CD4-positive, alpha-beta T cell treated with Interleukin-15 for 4 hours (primary cell): ENCODE measurements around the gene CD8A.

Experiments
- DNase-seq: peaks from one replicate; pipeline ENCODE4 v3.0.0-alpha.2; 2020; ENCODE audit warnings: low spot score

CD8A gene

GRCh38 chr2:86808315-86809161, 17.8 kb upstream of the CD8A start:
- peak; percentile 96 for DNase-seq

GRCh38 chr2:86807468-86808275, 17.0 kb upstream of the CD8A start:
- peak; percentile 64 for DNase-seq

DNA sequence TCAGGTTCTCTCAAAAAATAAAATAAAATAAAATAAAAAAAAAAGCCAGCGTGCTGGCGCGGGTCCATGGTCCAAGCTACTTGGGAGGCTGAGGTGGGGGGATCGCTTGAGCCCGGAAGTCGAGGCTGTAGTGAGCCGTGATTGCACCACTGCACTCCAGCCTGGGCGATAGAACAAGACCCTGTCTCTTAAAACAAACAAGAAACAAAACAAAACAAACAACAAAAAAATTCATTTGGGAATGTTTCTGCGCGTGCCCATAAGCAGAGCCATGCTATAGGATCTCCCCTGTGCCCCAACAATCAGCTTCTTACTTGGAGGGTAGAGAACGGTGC, 16.4 kb upstream of the CD8A start:
- no peak for DNase-seq

GRCh38 chr2:86806059-86806857, 15.5 kb upstream of the CD8A start:
- DNase-seq = no peak

DNA sequence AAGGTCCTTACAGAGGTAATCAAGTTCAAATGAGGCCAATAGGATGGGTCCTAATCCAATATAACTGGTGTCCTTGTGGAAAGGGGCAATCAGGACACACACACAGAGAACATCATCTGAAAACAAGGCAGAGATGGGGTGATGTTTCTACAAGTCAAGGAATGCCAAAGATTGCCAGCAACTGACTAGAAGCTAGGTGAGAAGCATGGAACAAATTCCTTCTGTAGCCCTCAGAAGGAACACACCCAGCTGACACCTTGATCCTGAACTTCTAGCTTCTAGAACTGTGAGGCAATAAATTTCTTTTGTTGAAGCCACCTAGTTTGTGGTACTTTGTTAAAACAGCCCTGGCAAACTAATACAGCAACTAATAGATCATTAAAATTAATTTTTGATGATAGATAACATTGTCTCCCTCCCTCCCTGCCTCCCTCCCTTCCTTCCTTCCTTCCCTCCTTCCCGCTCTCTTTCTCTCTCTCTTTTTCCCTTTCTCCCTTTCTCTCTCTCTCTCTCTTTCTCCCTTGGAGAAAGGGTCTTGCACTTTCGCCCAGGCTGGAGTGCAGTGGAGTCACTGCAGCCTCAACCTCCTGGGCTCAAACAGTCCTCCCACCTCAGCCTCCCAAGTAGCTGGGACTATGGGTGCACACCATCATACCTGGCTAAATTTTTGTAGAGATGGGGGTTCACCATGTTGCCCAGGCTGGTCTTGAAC, 10.3 kb upstream of the CD8A start:
- no peak for DNase-seq

GRCh38 chr2:86794861-86795260, 4.1 kb upstream of the CD8A start:
- DNase-seq = peak; percentile 40

- DNase-seq = peak; percentile 28
Measured at GRCh38 chr2:86793752-86794151, 3.0 kb upstream of the CD8A start.

- no peak for DNase-seq
Measured at GRCh38 chr2:86791573-86791972, 860 bp upstream of the CD8A start.

DNA sequence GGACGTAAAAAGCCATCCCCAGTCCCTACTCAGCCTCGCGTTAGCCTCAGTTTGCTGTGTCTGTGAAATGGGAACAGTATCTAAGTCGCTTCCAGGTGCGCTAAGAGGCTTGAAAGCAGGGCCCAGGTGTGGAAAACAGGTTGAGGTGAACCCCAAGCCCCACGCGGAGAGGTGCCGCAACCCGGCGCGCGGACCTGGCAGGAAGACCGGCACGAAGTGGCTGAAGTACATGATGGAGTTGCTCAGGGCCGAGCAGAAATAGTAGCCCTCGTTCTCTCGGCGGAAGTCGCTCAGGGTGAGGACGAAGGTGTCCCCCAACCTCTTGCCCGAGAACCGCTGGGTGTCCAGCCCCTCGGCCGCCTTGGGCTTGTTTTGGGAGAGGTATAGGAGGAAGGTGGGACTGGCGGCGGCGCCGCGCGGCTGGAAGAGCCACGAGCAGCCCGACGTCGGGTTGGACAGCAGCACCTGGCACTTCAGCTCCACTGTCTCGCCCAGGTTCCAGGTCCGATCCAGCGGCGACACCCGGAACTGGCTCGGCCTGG, 508 bp downstream of the CD8A start:
- DNase-seq = no peak

DNA sequence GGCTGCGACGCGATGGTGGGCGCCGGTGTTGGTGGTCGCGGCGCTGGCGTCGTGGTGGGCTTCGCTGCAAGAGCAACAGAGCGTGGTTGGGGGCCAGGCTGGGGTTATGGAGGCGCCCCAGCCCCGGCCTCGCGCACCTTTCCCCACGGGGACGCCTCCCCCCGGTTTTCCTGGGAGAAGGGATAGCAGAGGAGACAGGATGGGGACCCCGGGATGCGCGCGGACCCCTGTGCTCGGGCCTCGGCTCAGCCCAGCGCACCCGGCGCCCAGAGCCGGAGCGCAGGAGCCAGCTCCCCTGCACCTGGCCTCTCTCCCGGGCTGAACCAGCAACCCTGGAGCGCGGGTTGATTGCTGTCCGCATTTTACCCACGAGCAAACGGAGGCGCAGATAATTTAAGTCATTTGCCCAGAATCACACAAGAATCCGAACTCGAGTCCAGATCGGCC, 1.0 kb downstream of the CD8A start:
- no peak for DNase-seq

DNA sequence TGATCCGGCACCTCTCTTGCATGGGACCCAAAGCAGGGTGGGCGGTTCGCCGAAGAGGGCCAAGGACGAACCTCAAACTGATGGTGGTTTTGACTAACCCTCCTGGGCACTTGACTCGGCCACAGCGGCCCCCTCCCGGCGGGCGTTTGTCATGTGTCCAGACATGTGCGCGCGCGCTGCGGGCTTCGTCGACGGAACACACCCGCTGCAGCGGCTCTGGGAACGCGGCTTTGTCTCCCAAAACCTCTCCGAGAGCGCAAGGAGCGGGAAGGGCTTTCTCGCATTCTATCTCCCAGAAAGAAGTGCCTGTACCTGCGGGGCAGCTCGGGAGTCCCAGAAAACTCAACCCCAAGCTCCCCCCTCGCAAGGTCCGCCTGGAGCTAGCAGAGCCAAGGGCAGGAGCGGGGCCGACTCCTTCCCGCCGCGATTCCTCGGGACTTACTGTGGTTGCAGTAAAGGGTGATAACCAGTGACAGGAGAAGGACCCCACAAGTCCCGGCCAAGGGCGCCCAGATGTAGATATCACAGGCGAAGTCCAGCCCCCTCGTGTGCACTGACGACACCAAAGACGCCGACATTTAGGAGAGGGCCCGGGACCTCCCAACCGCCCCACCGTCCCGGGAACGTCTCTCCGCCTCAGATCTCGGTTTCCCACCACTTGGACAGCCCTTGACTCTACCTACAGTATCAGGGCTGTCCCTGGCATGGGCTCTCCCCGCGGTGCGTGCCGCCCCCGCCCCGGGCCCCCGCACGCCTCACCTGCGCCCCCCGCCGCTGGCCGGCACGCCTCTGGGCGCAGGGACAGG, 1.6 kb downstream of the CD8A start:
- DNase-seq = peak; percentile 22

GRCh38 chr2:86788165-86788564, 2.5 kb downstream of the CD8A start:
- DNase-seq = no peak

- DNase-seq = peak; percentile 46
Measured at GRCh38 chr2:86787736-86788135, 3.0 kb downstream of the CD8A start.

- peak; percentile 80 for DNase-seq
Measured at GRCh38 chr2:86786001-86786536, 4.6 kb downstream of the CD8A start.

DNA sequence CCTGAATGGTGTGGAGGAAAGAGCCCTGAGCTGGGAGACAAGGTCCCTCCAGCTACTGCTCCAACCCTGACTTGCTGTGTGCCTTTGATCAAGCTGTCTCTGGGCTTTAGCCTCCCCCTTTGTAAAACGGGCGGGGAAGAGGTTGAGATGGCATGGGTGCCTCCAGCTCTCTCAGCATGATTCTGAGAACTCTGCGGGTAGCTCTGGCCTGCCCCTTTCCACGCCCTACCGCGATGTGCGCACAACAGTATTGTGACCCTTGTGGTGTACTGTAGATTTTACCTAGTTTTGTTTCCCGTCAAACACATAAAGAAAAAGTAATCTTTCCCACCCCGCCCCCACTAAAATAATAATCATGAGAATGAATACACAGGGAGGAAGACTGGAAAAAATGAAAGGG, 5.3 kb downstream of the CD8A start:
- DNase-seq = peak; percentile 75

DNA sequence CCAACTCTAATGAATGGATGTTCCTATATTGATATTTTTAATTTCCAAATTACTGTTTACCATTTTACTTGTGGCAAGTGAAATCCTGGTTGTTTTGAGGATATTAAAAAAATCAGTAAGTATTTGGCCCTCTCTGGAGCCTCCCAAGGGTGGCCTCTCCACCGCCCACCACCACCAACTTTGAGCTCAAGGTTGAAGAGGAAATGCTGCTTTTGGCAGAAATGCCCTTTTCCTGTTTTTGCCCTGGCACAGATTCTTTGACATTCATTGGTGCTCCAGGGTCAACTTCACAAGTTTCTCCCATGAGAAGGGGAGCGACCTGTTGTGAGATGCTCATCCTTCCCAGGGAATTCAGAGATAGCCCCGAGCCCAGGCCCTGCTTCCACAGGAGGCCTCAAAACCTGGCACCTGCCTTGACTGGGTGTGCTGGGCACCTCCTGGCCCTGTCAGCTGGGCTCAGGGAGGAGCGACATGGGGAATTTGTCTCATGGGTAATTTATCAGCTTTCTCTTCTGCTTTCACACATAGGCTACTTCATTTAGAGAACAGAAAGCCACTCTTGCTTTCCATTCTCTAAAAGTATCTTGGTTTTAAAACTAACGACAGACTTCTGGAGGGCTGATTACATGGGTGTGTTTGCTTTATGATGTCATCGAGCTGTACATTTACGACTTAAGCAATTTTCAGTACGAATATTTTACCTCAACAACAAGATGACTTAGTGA, 6.9 kb downstream of the CD8A start:
- DNase-seq = no peak

DNA sequence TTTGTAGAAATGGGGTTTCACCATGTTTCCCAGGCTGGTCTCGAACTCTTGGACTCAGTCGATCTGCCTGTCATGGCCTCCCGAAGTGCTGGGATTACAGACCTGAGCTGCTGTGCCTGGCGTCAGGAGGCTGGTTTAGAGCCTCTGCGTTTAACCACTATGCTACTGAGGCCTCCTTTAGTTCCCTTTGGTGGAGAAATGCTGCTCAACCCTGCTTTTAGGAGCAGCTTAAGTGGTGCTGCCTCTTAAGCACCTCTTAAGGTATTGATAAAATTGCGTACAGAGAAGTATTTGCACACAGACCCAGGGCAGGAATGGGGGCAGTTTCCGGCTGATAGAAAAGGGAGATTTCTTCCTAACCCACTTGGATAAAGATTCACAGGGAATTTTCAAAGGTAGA, 8.0 kb downstream of the CD8A start:
- DNase-seq = no peak

GRCh38 chr2:86781363-86781762, 9.3 kb downstream of the CD8A start:
- no peak for DNase-seq

GRCh38 chr2:86779971-86780370, 10.7 kb downstream of the CD8A start:
- DNase-seq = no peak

DNA sequence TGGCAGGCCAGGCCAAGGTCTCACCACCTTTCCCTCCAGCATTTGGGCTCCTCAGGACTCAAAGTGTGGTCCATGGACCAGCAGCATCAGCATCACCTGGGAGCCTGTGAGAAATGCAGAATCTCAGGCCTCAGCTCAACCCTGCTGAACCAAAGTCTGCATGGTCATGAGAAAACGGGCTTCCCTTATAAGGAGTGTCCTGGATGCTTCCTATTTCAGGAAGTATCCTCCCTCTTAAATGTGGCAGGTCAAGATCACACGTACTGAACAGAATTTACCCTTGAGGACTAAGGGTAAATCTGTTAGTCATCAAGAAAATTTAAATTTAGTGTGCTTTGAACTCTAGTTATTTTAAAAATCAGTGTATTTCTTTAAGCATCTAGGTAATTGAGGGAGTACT, 11.8 kb downstream of the CD8A start:
- no peak for DNase-seq
